ENCODE results near the gene SPAAR. TPM values are rescaled to one million over a fixed set of nuclear protein-coding genes. Genes with fewer than 3 reads are reported as not detected.
A peak's percentile ranks its signal among the peaks of the same experiment; 100 is the strongest.

SPAAR gene
- total and polyA plus RNA-seq, 9 of the 15 experiments (the other 6 are each of a cell fraction or from before 2014, with no cell fraction given): not detected

DNA sequence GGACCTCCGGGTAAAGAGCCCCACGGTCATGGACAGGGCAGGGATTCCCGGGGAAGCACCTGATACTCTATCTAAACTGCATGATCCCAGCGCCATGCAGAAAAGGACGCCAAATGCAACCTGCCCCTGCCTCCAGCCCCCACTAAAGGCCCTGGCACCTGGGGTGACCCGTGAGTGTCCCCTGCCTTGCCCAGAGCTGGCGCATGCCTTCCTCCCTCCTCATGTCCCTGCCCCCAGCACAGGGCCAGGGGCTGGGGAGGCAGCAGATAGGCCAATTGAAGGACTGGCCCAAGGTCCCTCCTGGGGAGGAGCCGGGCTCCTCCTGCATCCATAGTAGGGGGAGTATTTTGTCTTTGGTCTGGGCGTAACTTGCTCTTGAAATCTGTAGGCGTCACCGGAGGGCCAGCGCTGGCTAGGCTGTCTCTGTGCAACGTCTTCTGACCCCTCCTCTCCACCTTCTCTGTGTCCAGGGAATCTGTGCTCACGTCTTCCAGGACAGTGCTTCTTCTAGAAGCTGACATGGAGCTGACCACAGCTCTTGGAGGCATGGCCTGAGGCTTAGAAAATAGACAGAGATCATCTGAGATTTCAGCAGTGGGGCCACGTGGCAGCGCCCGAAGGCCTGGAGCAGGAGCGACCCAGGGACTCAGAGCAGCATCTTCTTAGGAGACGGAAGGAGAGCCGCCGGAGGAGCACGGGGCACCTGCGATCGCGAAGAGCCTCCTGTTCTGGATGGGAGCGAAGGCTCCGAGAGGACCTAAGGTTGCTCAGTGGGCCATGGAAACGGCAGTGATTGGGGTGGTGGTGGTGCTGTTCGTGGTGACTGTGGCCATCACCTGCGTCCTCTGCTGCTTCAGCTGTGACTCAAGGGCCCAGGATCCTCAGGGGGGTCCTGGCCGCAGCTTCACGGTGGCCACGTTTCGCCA lies 660 bp downstream of the SPAAR start:
- H3K36me3 ChIP-seq (ENCODE audit: control insufficient read depth, insufficient read depth, low read length): no peaks in the 10 kb centered on the region
- ATAC-seq: peak; percentile 20; the same call in 1 of the 3 replicates
- BruUV-seq (replicated peaks): no TSS peak
- no peaks in the 10 kb centered on the region for H3K9me1 ChIP-seq (ENCODE audit: control insufficient read depth, insufficient read depth, low read length)
- H3K79me2 ChIP-seq (ENCODE audit: control insufficient read depth, insufficient read depth, low read length): no peaks in the 10 kb centered on the region
- ChIA-PET CTCF (ENCODE audit: low intra/inter-chr PET ratio) (interaction anchor here (0.5 to 0.8 kb wide), 3 partner anchors 26 to 154 kb away, joined by 3 read pairs; no protein-coding TSS in a partner anchor), POLR2A (no interaction called here)
- intact Hi-C loops (cut with micrococcal nuclease): no loop called here
- H3K4me2 ChIP-seq (ENCODE audit: insufficient read depth, low read length): no peak overlapping the region
- no peaks in the 10 kb centered on the region for H3K27me3 ChIP-seq (ENCODE audit: control insufficient read depth in 2 of 2, insufficient read depth in 2 of 2, low read length in 2 of 2)
- H3K27ac ChIP-seq (ENCODE audit: extremely low read depth, low read depth, low read length): no peak overlapping the region
- 77% methylated on average over 19 of the region's 34 CpGs for WGBS (ENCODE audit: insufficient coverage, low coverage, missing lambda C conversion rate)
- H3K9ac ChIP-seq (ENCODE audit: insufficient read depth in 1 of 2, low read depth in 2 of 2, low read length in 2 of 2): peak overlapping the region in 1 of 2 experiments; percentile 9; a peak in 1 of 4 replicates
- in situ Hi-C loops (cut with MboI): no loop called here
- no peak for FAIRE-seq
- no peak overlapping the region for H2AFZ ChIP-seq (ENCODE audit: low read depth, low read length)
- H3K4me3 ChIP-seq: no peak overlapping the region
- H3K9me3 ChIP-seq (replicated peaks; ENCODE audit: control insufficient read depth, insufficient read depth, low read depth, low read length): no peaks in the 10 kb centered on the region
- H3K4me1 ChIP-seq (replicated peaks in 1 of 2; ENCODE audit: control insufficient read depth in 2 of 2, insufficient read depth in 2 of 2, low read length in 2 of 2): peaks cover 19 to 56% of the 10 kb centered on the region in 2 experiments; a peak in 4 of 5 replicates
- DNase-seq (ENCODE audit: extremely low read depth in 1 of 4, low spot score in 3 of 4): no peak
- H4K20me1 ChIP-seq (replicated peaks; ENCODE audit: control insufficient read depth, insufficient read depth, low read length): no peaks in the 10 kb centered on the region
- no peak for TF ChIP-seq MTA1 (IDR thresholded peaks at IDR 0.05; ENCODE audit: borderline replicate concordance)
- TF ChIP-seq ASH1L (IDR thresholded peaks at IDR 0.05; ENCODE audit: borderline replicate concordance, low read depth, partially characterized antibody): no peak
- TF ChIP-seq, protein P1, sequence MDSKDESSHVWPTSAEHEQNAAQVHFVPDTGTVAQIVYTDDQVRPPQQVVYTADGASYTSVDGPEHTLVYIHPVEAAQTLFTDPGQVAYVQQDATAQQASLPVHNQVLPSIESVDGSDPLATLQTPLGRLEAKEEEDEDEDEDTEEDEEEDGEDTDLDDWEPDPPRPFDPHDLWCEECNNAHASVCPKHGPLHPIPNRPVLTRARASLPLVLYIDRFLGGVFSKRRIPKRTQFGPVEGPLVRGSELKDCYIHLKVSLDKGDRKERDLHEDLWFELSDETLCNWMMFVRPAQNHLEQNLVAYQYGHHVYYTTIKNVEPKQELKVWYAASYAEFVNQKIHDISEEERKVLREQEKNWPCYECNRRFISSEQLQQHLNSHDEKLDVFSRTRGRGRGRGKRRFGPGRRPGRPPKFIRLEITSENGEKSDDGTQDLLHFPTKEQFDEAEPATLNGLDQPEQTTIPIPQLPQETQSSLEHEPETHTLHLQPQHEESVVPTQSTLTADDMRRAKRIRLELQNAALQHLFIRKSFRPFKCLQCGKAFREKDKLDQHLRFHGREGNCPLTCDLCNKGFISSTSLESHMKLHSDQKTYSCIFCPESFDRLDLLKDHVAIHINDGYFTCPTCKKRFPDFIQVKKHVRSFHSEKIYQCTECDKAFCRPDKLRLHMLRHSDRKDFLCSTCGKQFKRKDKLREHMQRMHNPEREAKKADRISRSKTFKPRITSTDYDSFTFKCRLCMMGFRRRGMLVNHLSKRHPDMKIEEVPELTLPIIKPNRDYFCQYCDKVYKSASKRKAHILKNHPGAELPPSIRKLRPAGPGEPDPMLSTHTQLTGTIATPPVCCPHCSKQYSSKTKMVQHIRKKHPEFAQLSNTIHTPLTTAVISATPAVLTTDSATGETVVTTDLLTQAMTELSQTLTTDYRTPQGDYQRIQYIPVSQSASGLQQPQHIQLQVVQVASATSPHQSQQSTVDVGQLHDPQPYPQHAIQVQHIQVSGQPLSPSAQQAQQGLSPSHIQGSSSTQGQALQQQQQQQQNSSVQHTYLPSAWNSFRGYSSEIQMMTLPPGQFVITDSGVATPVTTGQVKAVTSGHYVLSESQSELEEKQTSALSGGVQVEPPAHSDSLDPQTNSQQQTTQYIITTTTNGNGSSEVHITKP (IDR thresholded peaks at IDR 0.05; ENCODE audit: partially characterized antibody): peak; percentile 19
- TF ChIP-seq, protein P2, sequence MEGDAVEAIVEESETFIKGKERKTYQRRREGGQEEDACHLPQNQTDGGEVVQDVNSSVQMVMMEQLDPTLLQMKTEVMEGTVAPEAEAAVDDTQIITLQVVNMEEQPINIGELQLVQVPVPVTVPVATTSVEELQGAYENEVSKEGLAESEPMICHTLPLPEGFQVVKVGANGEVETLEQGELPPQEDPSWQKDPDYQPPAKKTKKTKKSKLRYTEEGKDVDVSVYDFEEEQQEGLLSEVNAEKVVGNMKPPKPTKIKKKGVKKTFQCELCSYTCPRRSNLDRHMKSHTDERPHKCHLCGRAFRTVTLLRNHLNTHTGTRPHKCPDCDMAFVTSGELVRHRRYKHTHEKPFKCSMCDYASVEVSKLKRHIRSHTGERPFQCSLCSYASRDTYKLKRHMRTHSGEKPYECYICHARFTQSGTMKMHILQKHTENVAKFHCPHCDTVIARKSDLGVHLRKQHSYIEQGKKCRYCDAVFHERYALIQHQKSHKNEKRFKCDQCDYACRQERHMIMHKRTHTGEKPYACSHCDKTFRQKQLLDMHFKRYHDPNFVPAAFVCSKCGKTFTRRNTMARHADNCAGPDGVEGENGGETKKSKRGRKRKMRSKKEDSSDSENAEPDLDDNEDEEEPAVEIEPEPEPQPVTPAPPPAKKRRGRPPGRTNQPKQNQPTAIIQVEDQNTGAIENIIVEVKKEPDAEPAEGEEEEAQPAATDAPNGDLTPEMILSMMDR (IDR thresholded peaks at IDR 0.05 in 2 of 3, conservative IDR thresholded peaks at IDR 0.05 in 1 of 3; ENCODE audit: insufficient read depth in 2 of 3, low read depth in 1 of 3, low read length in 3 of 3): peak in 1 of 3 experiments; percentile 11; a peak in 2 of 6 replicates
- TF ChIP-seq, protein P3, sequence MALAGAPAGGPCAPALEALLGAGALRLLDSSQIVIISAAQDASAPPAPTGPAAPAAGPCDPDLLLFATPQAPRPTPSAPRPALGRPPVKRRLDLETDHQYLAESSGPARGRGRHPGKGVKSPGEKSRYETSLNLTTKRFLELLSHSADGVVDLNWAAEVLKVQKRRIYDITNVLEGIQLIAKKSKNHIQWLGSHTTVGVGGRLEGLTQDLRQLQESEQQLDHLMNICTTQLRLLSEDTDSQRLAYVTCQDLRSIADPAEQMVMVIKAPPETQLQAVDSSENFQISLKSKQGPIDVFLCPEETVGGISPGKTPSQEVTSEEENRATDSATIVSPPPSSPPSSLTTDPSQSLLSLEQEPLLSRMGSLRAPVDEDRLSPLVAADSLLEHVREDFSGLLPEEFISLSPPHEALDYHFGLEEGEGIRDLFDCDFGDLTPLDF (CRISPR knock-in tag; IDR thresholded peaks at IDR 0.05): no peak
- TF ChIP-seq FOSL1 (tag; conservative IDR thresholded peaks at IDR 0.05): no peak
- TF ChIP-seq EP400 (IDR thresholded peaks at IDR 0.05): no peak
- TF ChIP-seq DACH1 (IDR thresholded peaks at IDR 0.05; ENCODE audit: partially characterized antibody): no peak
- TF ChIP-seq, protein P4, sequence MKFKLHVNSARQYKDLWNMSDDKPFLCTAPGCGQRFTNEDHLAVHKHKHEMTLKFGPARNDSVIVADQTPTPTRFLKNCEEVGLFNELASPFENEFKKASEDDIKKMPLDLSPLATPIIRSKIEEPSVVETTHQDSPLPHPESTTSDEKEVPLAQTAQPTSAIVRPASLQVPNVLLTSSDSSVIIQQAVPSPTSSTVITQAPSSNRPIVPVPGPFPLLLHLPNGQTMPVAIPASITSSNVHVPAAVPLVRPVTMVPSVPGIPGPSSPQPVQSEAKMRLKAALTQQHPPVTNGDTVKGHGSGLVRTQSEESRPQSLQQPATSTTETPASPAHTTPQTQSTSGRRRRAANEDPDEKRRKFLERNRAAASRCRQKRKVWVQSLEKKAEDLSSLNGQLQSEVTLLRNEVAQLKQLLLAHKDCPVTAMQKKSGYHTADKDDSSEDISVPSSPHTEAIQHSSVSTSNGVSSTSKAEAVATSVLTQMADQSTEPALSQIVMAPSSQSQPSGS (CRISPR knock-in tag; IDR thresholded peaks at IDR 0.05): no peak
- no peak for TF ChIP-seq JUNB (CRISPR knock-in tag; conservative IDR thresholded peaks at IDR 0.05)

Data from K562 (cell line).